HL-60 (cell line): Measurements from ENCODE around the gene ASB3.
"Not testable (repeated sequence)": the region's sequence is repeated elsewhere in the genome, so short reads cannot be mapped to it uniquely, and the experiment has no call there.

Source experiments
- DNase-seq, 2 experiments: peaks; one replicate each; pipeline ENCODE4 v3.0.0-alpha.2; 2010 to 2020; ENCODE audit warnings: low read depth in 1 of 2, low spot score in 1 of 2
- H3K27ac ChIP-seq: fragments of 250-450 bp; sonication (Bioruptor Pico); replicated peaks from 2 replicates; pipeline ENCODE4 v1.5.1; 2020; ENCODE audit warnings: mild to moderate bottlenecking, moderate library complexity
- H3K27me3 ChIP-seq: fragments of 250-450 bp; sonication (Bioruptor Pico); 2 replicates; pipeline ENCODE4 v1.5.1; 2021; ENCODE audit warnings: mild to moderate bottlenecking, moderate library complexity; ENCODE audit not compliant: insufficient read depth, poor library complexity, severe bottlenecking
- H3K4me3 ChIP-seq: replicated peaks from 2 replicates; pipeline ENCODE4 v1.5.1; 2011; ENCODE audit warnings: mild to moderate bottlenecking, control low read depth, low read length; ENCODE audit not compliant: insufficient read depth
- CTCF ChIP-seq: IDR thresholded peaks from one replicate; pipeline ENCODE4 v1.5.1; 2011; ENCODE audit warnings: low read length, control low read depth, inconsistent platforms; ENCODE audit not compliant: insufficient read depth
- GABPA ChIP-seq: IDR thresholded peaks from 2 replicates; pipeline ENCODE4 v1.6.1; 2012; ENCODE audit warnings: low read depth
- POLR2AphosphoS5 ChIP-seq: IDR thresholded peaks from 2 replicates; pipeline ENCODE4 v1.6.1; 2012; ENCODE audit warnings: low read depth
- REST ChIP-seq: IDR thresholded peaks from 2 replicates; pipeline ENCODE4 v1.6.1; 2012; ENCODE audit warnings: low read depth; ENCODE audit not compliant: insufficient replicate concordance
- SPI1 ChIP-seq: IDR thresholded peaks from 2 replicates; pipeline ENCODE4 v1.6.1; 2012; ENCODE audit warnings: low read depth, mild to moderate bottlenecking, borderline replicate concordance

The ASB3 gene

GRCh38 chr2:53828331-53828730 is 41.6 kb upstream of the ASB3 start:
- no peak for DNase-seq
- Histone ChIP-seq H3K27ac (no peak overlapping the region), H3K27me3 (no peaks in the 10 kb centered on the region), H3K4me3 (no peak overlapping the region)
- TF ChIP-seq GABPA (no peak), POLR2AphosphoS5 (no peak), REST (no peak), SPI1 (no peak), CTCF (no peak)

GRCh38 chr2:53827398-53828175 is 40.8 kb upstream of the ASB3 start:
- TF ChIP-seq REST (no peak), GABPA (no peak)
- no peaks in the 10 kb centered on the region for H3K27me3 ChIP-seq
- H3K4me3 ChIP-seq, result no peak overlapping the region
- H3K27ac ChIP-seq, result no peak overlapping the region
- no peak for DNase-seq

- Histone ChIP-seq H3K27ac (no peak overlapping the region), H3K4me3 (no peak overlapping the region), H3K27me3 (no peaks in the 10 kb centered on the region)
- no peak for TF ChIP-seq SPI1
- no peak for TF ChIP-seq REST
- no peak for DNase-seq
These were observed 40.0 kb upstream of the ASB3 start for GRCh38 chr2:53826587-53827397.

GRCh38 chr2:53826030-53826410 is 39.3 kb upstream of the ASB3 start:
- TF ChIP-seq REST (no peak), SPI1 (no peak), POLR2AphosphoS5 (no peak), CTCF (no peak), GABPA (no peak)
- no peak overlapping the region for H3K4me3 ChIP-seq
- H3K27ac ChIP-seq, result no peak overlapping the region
- DNase-seq, result no peak
- no peaks in the 10 kb centered on the region for H3K27me3 ChIP-seq

- peak in 1 of 2 experiments; percentile 10 for DNase-seq
- not testable (repeated sequence) for H3K27me3 ChIP-seq, H3K4me3 ChIP-seq, H3K27ac ChIP-seq
These were observed 36.9 kb upstream of the ASB3 start for GRCh38 chr2:53823639-53824038.
